Suprapubic skin (tissue), 2 donors: Measurements from ENCODE around the gene RAB20.

Experiments used
- EP300 ChIP-seq: sonication (generic); formaldehyde crosslinking; IDR thresholded peaks from one replicate; pipeline ENCODE4 v1.6.1; 2017; ENCODE audit warnings: antibody characterized with exemption
- POLR2A ChIP-seq, 2 donors: fragments of 450-650 bp; IDR thresholded peaks; one replicate each; pipeline ENCODE4 v1.6.1; 2017; ENCODE audit warnings: antibody characterized with exemption in 2 of 2, mild to moderate bottlenecking in 2 of 2, moderate library complexity in 2 of 2

DNA sequence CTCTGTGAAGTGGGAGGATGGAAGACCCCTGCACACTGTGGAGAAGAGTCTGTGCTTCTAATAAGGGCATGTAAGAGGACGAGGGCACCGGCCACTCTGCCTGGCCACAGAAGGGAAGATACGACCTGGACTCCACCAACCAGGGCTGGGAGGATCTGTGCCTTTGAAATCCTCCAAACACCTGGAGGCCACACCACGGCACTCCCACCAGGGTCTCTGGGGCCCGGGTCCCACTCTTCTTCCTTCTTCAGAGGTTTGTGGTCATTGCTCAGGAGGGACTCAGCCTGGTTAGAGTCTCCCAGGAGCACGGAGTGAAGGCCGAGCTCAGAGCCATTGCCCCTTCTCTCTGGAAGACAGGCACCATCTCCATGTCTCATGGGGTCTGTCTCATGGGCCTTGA, 42.0 kb downstream of the RAB20 start:
- TF ChIP-seq POLR2A (IDR thresholded peaks at IDR 0.05) (no peak), EP300 (no peak)
